IMR-90 (cell line): ENCODE results near the gene RYR3. TPM values are rescaled to one million over a fixed set of nuclear protein-coding genes. Genes with fewer than 3 reads are reported as not detected.

Experiments used
- ATAC-seq: fragments of 200-7000 bp; cut with Tn5 transposase; 2 replicates; pipeline ENCODE4 v1.9.1; 2020; ENCODE audit warnings: low read depth, mild to moderate bottlenecking, moderate library complexity
- BruUV-seq: library from RNA; stranded (reverse); fragments of 400-500 nt; replicated peaks from 2 replicates; lab custom pipeline; 2021; lab: Mats Ljungman, UMichigan
- CTCF ChIA-PET: fragments of 300-600 bp; formaldehyde crosslinking; extraction: SDS; loops from one replicate; lab custom pipeline; 2021; ENCODE audit warnings: antibody characterized with exemption; lab: Yijun Ruan, JAX
- POLR2A ChIA-PET: fragments of 300-600 bp; sonication (Branson Sonifier 250); formaldehyde crosslinking; loops from one replicate; lab custom pipeline; 2022; ENCODE audit warnings: antibody characterized with exemption; ENCODE audit not compliant: unreplicated experiment; lab: Charles Lee
- DNase-seq: peaks from one replicate; pipeline ENCODE4 v3.0.0; 2013
- H2AFZ ChIP-seq: replicated peaks from 2 replicates; pipeline ENCODE3; 2013; ENCODE audit warnings: low read length, mild to moderate bottlenecking; ENCODE audit not compliant: poor library complexity
- H2AK5ac ChIP-seq: 2 replicates; pipeline ENCODE4 v1.6.1; 2013; ENCODE audit warnings: low read depth, low read length, inconsistent platforms
- H2AK9ac ChIP-seq: replicated peaks from 2 replicates; pipeline ENCODE3; 2013; ENCODE audit warnings: mild to moderate bottlenecking, low read depth, low read length, moderate library complexity; ENCODE audit not compliant: poor library complexity
- H2BK120ac ChIP-seq: 2 replicates; pipeline ENCODE4 v1.6.1; 2013; ENCODE audit warnings: low read depth, low read length, inconsistent platforms
- H2BK15ac ChIP-seq: 3 replicates; pipeline ENCODE4 v1.6.1; 2013; ENCODE audit warnings: low read depth, low read length, inconsistent platforms
- H2BK20ac ChIP-seq: 2 replicates; pipeline ENCODE4 v1.6.1; 2013; ENCODE audit warnings: low read depth, mild to moderate bottlenecking, inconsistent platforms, low read length, moderate library complexity
- H2BK5ac ChIP-seq: 2 replicates; pipeline ENCODE4 v1.6.1; 2013; ENCODE audit warnings: mild to moderate bottlenecking, low read depth, low read length, inconsistent platforms; ENCODE audit not compliant: poor library complexity, severe bottlenecking
- H3K14ac ChIP-seq: replicated peaks from 2 replicates; pipeline ENCODE4 v1.6.1; 2013; ENCODE audit warnings: low read depth, low read length, inconsistent platforms
- H3K18ac ChIP-seq: 2 replicates; pipeline ENCODE4 v1.6.1; 2013; ENCODE audit warnings: low read depth, low read length, control low read depth
- H3K23ac ChIP-seq: 2 replicates; pipeline ENCODE4 v1.6.1; 2013; ENCODE audit warnings: low read depth, low read length, inconsistent platforms
- H3K27ac ChIP-seq: 2 replicates; pipeline ENCODE4 v1.5.1; 2013; ENCODE audit warnings: mild to moderate bottlenecking, control low read depth, low read length; ENCODE audit not compliant: insufficient read depth
- H3K27me3 ChIP-seq: 2 replicates; pipeline ENCODE4 v1.6.1; 2013; ENCODE audit warnings: low read length; ENCODE audit not compliant: control insufficient read depth, insufficient read depth
- H3K36me3 ChIP-seq: 2 replicates; pipeline ENCODE4 v1.6.1; 2013; ENCODE audit warnings: low read length, mixed read lengths; ENCODE audit not compliant: control insufficient read depth, insufficient read depth
- H3K4ac ChIP-seq: 2 replicates; pipeline ENCODE4 v1.6.1; 2013; ENCODE audit warnings: low read depth, low read length, inconsistent platforms
- H3K4me1 ChIP-seq: 2 replicates; pipeline ENCODE4 v1.6.1; 2013; ENCODE audit warnings: low read length, mixed read lengths; ENCODE audit not compliant: control insufficient read depth, insufficient read depth
- H3K4me2 ChIP-seq: 2 replicates; pipeline ENCODE4 v1.6.1; 2013; ENCODE audit warnings: low read depth, mild to moderate bottlenecking, control low read depth, low read length, moderate library complexity
- H3K4me3 ChIP-seq: 2 replicates; pipeline ENCODE4 v1.5.1; 2013; ENCODE audit warnings: low read depth, mild to moderate bottlenecking, control low read depth, low read length, moderate library complexity; ENCODE audit not compliant: insufficient read depth
- H3K56ac ChIP-seq: 2 replicates; pipeline ENCODE4 v1.6.1; 2013; ENCODE audit warnings: low read length, inconsistent platforms; ENCODE audit not compliant: insufficient read depth; ENCODE audit errors: extremely low read depth
- H3K79me1 ChIP-seq, 2 experiments: 2 replicates each; pipeline ENCODE4 v1.6.1; 2013; ENCODE audit warnings: low read length in 2 of 2, inconsistent platforms in 1 of 2, low read depth in 1 of 2
- H3K9ac ChIP-seq: 2 replicates; pipeline ENCODE4 v1.6.1; 2013; ENCODE audit warnings: low read depth, low read length, control low read depth
- H3K9me1 ChIP-seq: 2 replicates; pipeline ENCODE4 v1.6.1; 2013; ENCODE audit warnings: low read length, inconsistent platforms; ENCODE audit not compliant: insufficient read depth
- H3K9me3 ChIP-seq: 2 replicates; pipeline ENCODE4 v1.6.1; 2013; ENCODE audit warnings: low read length; ENCODE audit not compliant: control insufficient read depth, insufficient read depth
- H4K20me1 ChIP-seq: 2 replicates; pipeline ENCODE4 v1.6.1; 2013; ENCODE audit warnings: low read length, inconsistent platforms; ENCODE audit not compliant: insufficient read depth
- H4K5ac ChIP-seq: 2 replicates; pipeline ENCODE4 v1.6.1; 2013; ENCODE audit warnings: mild to moderate bottlenecking, low read depth, low read length, control low read depth
- H4K8ac ChIP-seq, 2 experiments: 2 replicates each; pipeline ENCODE4 v1.6.1; 2013; ENCODE audit warnings: low read depth in 2 of 2, low read length in 2 of 2, control low read depth in 1 of 2, inconsistent platforms in 1 of 2
- H4K91ac ChIP-seq: 2 replicates; pipeline ENCODE4 v1.6.1; 2013; ENCODE audit warnings: low read depth, low read length, inconsistent platforms; ENCODE audit not compliant: insufficient read depth
- BHLHE40 ChIP-seq: fragments of 150-350 bp; IDR thresholded peaks from 2 replicates; pipeline ENCODE4 v1.6.1; 2016; ENCODE audit warnings: mild to moderate bottlenecking, low read depth, low read length
- CEBPB ChIP-seq: IDR thresholded peaks from 2 replicates; pipeline ENCODE4 v1.6.1; 2012; ENCODE audit warnings: low read depth, low read length, improper control_type of control experiment
- CHD1 ChIP-seq: IDR thresholded peaks from 2 replicates; pipeline ENCODE4 v1.6.1; 2012; ENCODE audit warnings: low read depth, low read length, improper control_type of control experiment
- FOS ChIP-seq: fragments of 150-350 bp; IDR thresholded peaks from 2 replicates; pipeline ENCODE4 v1.6.1; 2016; ENCODE audit warnings: low read depth, low read length
- MAFK ChIP-seq: IDR thresholded peaks from 2 replicates; pipeline ENCODE4 v1.6.1; 2012; ENCODE audit warnings: low read depth, low read length, improper control_type of control experiment
- MAZ ChIP-seq: IDR thresholded peaks from 2 replicates; pipeline ENCODE4 v1.6.1; 2012; ENCODE audit warnings: low read depth, mild to moderate bottlenecking, low read length, improper control_type of control experiment, moderate library complexity, borderline replicate concordance
- MXI1 ChIP-seq: IDR thresholded peaks from 2 replicates; pipeline ENCODE4 v1.6.1; 2012; ENCODE audit warnings: low read depth, mild to moderate bottlenecking, low read length, moderate library complexity, borderline replicate concordance
- NFE2L2 ChIP-seq: fragments of 150-350 bp; IDR thresholded peaks from 2 replicates; pipeline ENCODE4 v1.6.1; 2016; ENCODE audit warnings: low read depth, mild to moderate bottlenecking, low read length
- POLR2A ChIP-seq: IDR thresholded peaks from 2 replicates; pipeline ENCODE4 v1.6.1; 2012; ENCODE audit warnings: mild to moderate bottlenecking, low read depth, low read length
- RAD21 ChIP-seq: IDR thresholded peaks from 2 replicates; pipeline ENCODE4 v1.6.1; 2012; ENCODE audit warnings: low read length, improper control_type of control experiment
- RCOR1 ChIP-seq: IDR thresholded peaks from 2 replicates; pipeline ENCODE4 v1.6.1; 2012; ENCODE audit warnings: mild to moderate bottlenecking, low read length, improper control_type of control experiment; ENCODE audit not compliant: insufficient replicate concordance
- RFX5 ChIP-seq: IDR thresholded peaks from 2 replicates; pipeline ENCODE4 v1.8.0; 2012; ENCODE audit warnings: low read depth, mild to moderate bottlenecking, low read length, moderate library complexity
- SMC3 ChIP-seq: fragments of 150-350 bp; IDR thresholded peaks from 2 replicates; pipeline ENCODE4 v1.6.1; 2016; ENCODE audit warnings: low read depth, mild to moderate bottlenecking, antibody characterized with exemption, low read length, moderate library complexity
- USF2 ChIP-seq: fragments of 150-350 bp; IDR thresholded peaks from 2 replicates; pipeline ENCODE4 v1.6.1; 2017; ENCODE audit warnings: mild to moderate bottlenecking, antibody characterized with exemption, low read length, low read depth
- WGBS, 2 experiments: methylation state at CpG; one replicate each; pipeline versions ENCODE4 v1.1.5 to v1.1.7; 2013; ENCODE audit warnings: missing lambda C conversion rate in 2 of 2; ENCODE audit not compliant: insufficient read length in 1 of 2; ENCODE audit errors: extremely low coverage in 2 of 2; 5-methylcytosine and 5-hydroxymethylcytosine counted together
- dilution Hi-C: fragments of 300-500 bp; cut with HindIII; formaldehyde crosslinking; loops from one replicate; pipeline ENCODE4 v1.14.3; 2018; ENCODE audit warnings: low sequenced_read_pairs; ENCODE audit not compliant: unreplicated experiment
- in situ Hi-C: fragments of 300-500 bp; cut with MboI; formaldehyde crosslinking; loops from 3 replicates; pipeline ENCODE4 v1.14.3; 2019; ENCODE audit warnings: low sequenced_read_pairs, inconsistent platforms, mixed read lengths
- intact Hi-C: fragments of 100-400 bp; cut with micrococcal nuclease; formaldehyde crosslinking; loops from 2 replicates; pipeline ENCODE4 v1.10.0; 2022
- polyA plus RNA-seq, 3 experiments: library from polyadenylated mRNA; depleted of rRNA; stranded (reverse); fragments of >200 nt; gene quantifications; 2 replicates each; pipeline ENCODE4 v1.2.3, GENCODE V29; 2012; ENCODE audit warnings: low replicate concordance in 1 of 3
- total RNA-seq: library from RNA; depleted of rRNA; stranded (reverse); fragments of >200 nt; gene quantifications from 2 replicates; pipeline ENCODE4 v1.2.3, GENCODE V29; 2012
- TF ChIP-seq, protein P1 (sequence below): fragments of 150-350 bp; IDR thresholded peaks from 2 replicates; pipeline ENCODE4 v1.6.1; 2016; ENCODE audit warnings: low read depth, mild to moderate bottlenecking, low read length, moderate library complexity, borderline replicate concordance
- TF ChIP-seq, protein P2 (sequence below): conservative IDR thresholded peaks from 2 replicates; pipeline ENCODE4 v1.5.1; 2012; ENCODE audit warnings: mild to moderate bottlenecking, low read depth, low read length, improper control_type of control experiment

RYR3 gene
- total and polyA plus RNA-seq, 2 of the 4 experiments (the other 2 are of a cell fraction): 0.18 TPM; not detected in 1

DNA sequence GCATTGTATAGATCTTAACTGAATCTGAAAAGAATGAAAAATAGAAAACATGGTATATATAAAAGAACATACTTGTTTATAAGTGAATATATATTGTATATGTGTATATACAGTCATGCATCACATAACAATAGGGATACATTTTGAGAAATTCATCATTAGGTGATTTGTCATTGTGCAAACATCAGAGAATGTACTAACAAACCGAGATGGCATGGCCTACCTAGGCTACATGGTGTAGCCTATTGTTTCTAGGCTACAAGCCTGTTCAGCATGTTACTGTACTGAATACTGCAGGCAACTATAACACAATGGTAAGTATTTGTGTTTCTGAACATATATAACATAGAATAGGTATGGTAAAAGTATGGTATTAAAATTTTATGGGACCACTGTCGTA lies 592.9 kb downstream of the RYR3 start:
- DNase-seq: no peak
- no peak overlapping the region for H3K9ac ChIP-seq
- H3K4ac ChIP-seq: no peak overlapping the region
- no peaks in the 10 kb centered on the region for H3K27me3 ChIP-seq
- no peak overlapping the region for H3K14ac ChIP-seq
- dilution Hi-C loops (no loop called here), intact Hi-C loops (no loop called here), in situ Hi-C loops (no loop called here)
- no peak overlapping the region for H4K91ac ChIP-seq
- no peak overlapping the region for H3K4me3 ChIP-seq
- ATAC-seq: no peak
- no peak for TF ChIP-seq MAZ
- TF ChIP-seq, protein P1, sequence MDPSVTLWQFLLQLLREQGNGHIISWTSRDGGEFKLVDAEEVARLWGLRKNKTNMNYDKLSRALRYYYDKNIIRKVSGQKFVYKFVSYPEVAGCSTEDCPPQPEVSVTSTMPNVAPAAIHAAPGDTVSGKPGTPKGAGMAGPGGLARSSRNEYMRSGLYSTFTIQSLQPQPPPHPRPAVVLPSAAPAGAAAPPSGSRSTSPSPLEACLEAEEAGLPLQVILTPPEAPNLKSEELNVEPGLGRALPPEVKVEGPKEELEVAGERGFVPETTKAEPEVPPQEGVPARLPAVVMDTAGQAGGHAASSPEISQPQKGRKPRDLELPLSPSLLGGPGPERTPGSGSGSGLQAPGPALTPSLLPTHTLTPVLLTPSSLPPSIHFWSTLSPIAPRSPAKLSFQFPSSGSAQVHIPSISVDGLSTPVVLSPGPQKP: no peak
- TF ChIP-seq CEBPB: no peak
- TF ChIP-seq CHD1: no peak
- TF ChIP-seq RFX5: no peak
- TF ChIP-seq BHLHE40: no peak
- TF ChIP-seq RCOR1: no peak
- no peak for TF ChIP-seq MXI1
- no peak for TF ChIP-seq MAFK
- TF ChIP-seq POLR2A: no peak
- TF ChIP-seq FOS: no peak
- TF ChIP-seq, protein P2, sequence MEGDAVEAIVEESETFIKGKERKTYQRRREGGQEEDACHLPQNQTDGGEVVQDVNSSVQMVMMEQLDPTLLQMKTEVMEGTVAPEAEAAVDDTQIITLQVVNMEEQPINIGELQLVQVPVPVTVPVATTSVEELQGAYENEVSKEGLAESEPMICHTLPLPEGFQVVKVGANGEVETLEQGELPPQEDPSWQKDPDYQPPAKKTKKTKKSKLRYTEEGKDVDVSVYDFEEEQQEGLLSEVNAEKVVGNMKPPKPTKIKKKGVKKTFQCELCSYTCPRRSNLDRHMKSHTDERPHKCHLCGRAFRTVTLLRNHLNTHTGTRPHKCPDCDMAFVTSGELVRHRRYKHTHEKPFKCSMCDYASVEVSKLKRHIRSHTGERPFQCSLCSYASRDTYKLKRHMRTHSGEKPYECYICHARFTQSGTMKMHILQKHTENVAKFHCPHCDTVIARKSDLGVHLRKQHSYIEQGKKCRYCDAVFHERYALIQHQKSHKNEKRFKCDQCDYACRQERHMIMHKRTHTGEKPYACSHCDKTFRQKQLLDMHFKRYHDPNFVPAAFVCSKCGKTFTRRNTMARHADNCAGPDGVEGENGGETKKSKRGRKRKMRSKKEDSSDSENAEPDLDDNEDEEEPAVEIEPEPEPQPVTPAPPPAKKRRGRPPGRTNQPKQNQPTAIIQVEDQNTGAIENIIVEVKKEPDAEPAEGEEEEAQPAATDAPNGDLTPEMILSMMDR: no peak
- TF ChIP-seq SMC3: no peak
- no peak for TF ChIP-seq RAD21
- no peak for TF ChIP-seq NFE2L2
- TF ChIP-seq USF2: no peak
- BruUV-seq: no TSS peak
- H3K56ac ChIP-seq: no peak overlapping the region
- H3K4me1 ChIP-seq: peaks cover 5% of the 10 kb centered on the region; the same call in 1 of the 2 replicates
- no peaks in the 10 kb centered on the region for H4K20me1 ChIP-seq
- no peak overlapping the region for H2BK20ac ChIP-seq
- H3K18ac ChIP-seq: no peak overlapping the region
- POLR2A ChIA-PET: no interaction called here
- no peak overlapping the region for H2AK9ac ChIP-seq
- H4K5ac ChIP-seq: no peak overlapping the region
- no peaks in the 10 kb centered on the region for H3K9me3 ChIP-seq
- peaks cover 3% of the 10 kb centered on the region; the same call in 1 of the 2 replicates for H3K9me1 ChIP-seq
- no peak overlapping the region for H3K27ac ChIP-seq
- no peak overlapping the region for H3K4me2 ChIP-seq
- H2BK120ac ChIP-seq: no peak overlapping the region
- CTCF ChIA-PET: no interaction called here
- H2BK5ac ChIP-seq: no peak overlapping the region
- H3K79me1 ChIP-seq: peaks cover 4% of the 10 kb centered on the region in 2 experiments; a peak in 2 of 4 replicates
- H3K36me3 ChIP-seq: no peaks in the 10 kb centered on the region
- H4K8ac ChIP-seq: no peak overlapping the region
- H2AFZ ChIP-seq: no peak overlapping the region
- no CpG with 5 or more reads among the region's 2 CpGs for WGBS, 2 experiments
- H2BK15ac ChIP-seq: no peak overlapping the region
- H3K23ac ChIP-seq: no peak overlapping the region
- no peak overlapping the region for H2AK5ac ChIP-seq
